GM18498 (cell line): ENCODE results near the gene CYP46A1.

Source experiments
- ATAC-seq: cut with Tn5 transposase; IDR thresholded peaks from one replicate; pipeline ENCODE4 v1.9.1; 2021; ENCODE audit warnings: mild to moderate bottlenecking, moderate library complexity; ENCODE audit not compliant: unreplicated experiment

CYP46A1 gene

GRCh38 chr14:99741227-99741976 is 57.3 kb downstream of the CYP46A1 start:
- no peak for ATAC-seq

- ATAC-seq = no peak
These were observed 58.0 kb downstream of the CYP46A1 start for GRCh38 chr14:99742074-99742473.

GRCh38 chr14:99742509-99743487 is 58.7 kb downstream of the CYP46A1 start:
- no peak for ATAC-seq

GRCh38 chr14:99744199-99744872 is 60.2 kb downstream of the CYP46A1 start:
- no peak for ATAC-seq

- no peak for ATAC-seq
These were observed 60.8 kb downstream of the CYP46A1 start for GRCh38 chr14:99744873-99745224.

- ATAC-seq = no peak
These were observed 61.3 kb downstream of the CYP46A1 start for GRCh38 chr14:99745307-99745951.

- no peak for ATAC-seq
These were observed 63.1 kb downstream of the CYP46A1 start for GRCh38 chr14:99747167-99747566.

- ATAC-seq = no peak
These were observed 63.7 kb downstream of the CYP46A1 start for GRCh38 chr14:99747582-99748330.

- no peak for ATAC-seq
These were observed 64.4 kb downstream of the CYP46A1 start for GRCh38 chr14:99748529-99748928.

GRCh38 chr14:99749142-99749541 is 65.0 kb downstream of the CYP46A1 start:
- ATAC-seq = no peak

- no peak for ATAC-seq
These were observed 65.9 kb downstream of the CYP46A1 start for GRCh38 chr14:99749763-99750715.

- no peak for ATAC-seq
These were observed 66.8 kb downstream of the CYP46A1 start for GRCh38 chr14:99750746-99751450.

- no peak for ATAC-seq
These were observed 67.7 kb downstream of the CYP46A1 start for GRCh38 chr14:99751539-99752485.

- no peak for ATAC-seq
These were observed 68.5 kb downstream of the CYP46A1 start for GRCh38 chr14:99752486-99753121.

- no peak for ATAC-seq
These were observed 69.4 kb downstream of the CYP46A1 start for GRCh38 chr14:99753225-99754140.
